Measurements from ENCODE around the gene TRIM28.

GRCh38 chr19:58516246-58516836 is 27.5 kb upstream of the TRIM28 start:
- TF ChIP-seq CTCF (IDR thresholded peaks at IDR 0.05) (no peak), POLR2A (IDR thresholded peaks at IDR 0.05) (no peak), EP300 (IDR thresholded peaks at IDR 0.05) (no peak)
